HG03354 (cell line): Measurements from ENCODE around the gene SLC45A2.

Experiments used
- ATAC-seq: cut with Tn5 transposase; IDR thresholded peaks from one replicate; pipeline ENCODE4 v1.9.1; 2021; ENCODE audit warnings: mild to moderate bottlenecking; ENCODE audit not compliant: unreplicated experiment, poor library complexity, severe bottlenecking

The SLC45A2 gene

GRCh38 chr5:34008802-34009201 lies 24.3 kb upstream of the SLC45A2 start:
- no peak for ATAC-seq

DNA sequence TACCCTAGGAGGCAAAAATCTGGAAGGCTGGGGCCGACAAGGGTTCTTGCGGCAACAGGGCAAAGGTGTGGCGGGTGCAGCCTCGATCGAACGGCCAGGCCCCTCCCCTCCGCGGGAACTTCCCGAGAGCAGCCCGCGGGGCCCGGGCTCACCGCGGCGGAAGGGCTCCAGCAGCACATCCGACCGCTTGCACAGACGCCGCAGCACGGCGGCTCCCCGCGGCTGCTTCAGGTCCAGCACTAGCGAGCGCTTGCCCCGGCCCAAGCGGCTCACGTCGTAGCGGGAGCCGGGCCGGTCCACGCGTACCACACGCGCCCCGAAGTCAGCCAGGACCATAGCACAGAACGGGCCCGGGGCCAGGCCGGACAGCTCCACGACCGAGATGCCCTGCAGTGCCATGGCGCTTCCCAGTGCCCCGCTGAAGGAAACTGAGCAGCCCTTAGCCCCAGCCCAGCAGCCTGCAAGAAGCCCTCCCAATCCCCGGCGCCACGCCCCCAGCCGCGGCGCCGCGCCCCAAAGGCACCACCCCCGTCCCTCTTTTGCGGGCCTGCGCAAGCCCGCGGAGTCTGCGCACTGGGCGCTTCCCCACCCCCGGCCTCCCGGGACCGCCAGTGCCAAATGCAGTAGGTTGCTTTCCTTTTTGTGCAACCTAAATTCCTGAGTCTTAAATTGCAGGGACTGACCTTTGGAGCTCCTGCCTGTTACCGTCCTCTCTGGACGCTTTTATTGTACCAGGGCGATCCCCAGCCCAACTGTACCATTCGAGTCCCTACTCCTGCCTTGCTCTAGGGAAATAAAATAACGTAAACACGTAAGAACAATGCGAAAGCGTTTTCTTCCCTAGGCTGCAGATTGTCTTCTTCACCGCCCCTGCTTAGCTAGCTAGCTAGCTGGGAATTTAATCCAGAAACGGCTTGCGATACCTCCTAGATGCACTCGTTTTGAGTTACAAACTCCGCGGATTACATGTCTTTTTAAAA lies 23.4 kb upstream of the SLC45A2 start, which contains the start of gene AMACR:
TSS of gene AMACR (minus strand) at position 430 of the 980 bp plus-strand sequence. CDS start at position 399, 31 bp downstream.
- peak; percentile 90 for ATAC-seq

- no peak for ATAC-seq
These were observed 22.7 kb upstream of the SLC45A2 start for GRCh38 chr5:34007201-34007620.

DNA sequence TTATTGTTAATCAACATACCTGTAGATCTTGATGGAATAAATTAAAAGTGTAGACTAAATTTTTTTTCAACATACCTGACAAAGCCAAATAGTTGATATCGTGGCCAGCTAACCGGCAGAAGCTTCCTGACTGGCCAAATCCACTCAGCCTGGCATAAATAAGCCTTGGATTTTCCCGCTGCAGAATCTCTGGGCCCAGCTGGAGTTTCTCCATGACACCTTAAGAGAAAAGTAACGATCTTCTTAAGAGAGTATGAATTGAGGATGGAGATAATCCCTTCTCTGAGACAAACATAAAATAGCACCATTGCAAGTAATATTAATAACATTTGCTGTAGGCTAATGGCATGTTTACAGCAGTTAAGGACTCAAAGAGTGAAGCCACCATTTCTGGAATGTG lies 21.2 kb upstream of the SLC45A2 start:
- no peak for ATAC-seq

DNA sequence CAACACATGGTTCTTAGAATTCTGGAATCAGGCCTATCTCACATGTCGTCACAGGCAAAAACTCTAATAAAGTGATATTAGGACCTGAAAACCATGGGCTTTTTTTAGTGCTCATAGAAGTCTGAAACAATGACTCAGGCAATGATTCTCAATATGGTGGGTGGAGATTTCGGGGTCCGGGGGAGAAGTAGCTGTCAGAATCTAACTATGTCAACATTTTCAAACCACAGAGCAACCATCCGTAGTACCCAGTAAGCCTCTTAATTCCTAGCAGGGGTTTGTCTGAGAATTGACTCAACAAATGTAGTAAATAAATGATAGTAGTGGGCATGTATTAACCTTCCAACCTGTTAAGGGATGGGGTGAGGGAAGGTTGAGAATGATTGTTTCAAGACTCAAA lies 20.7 kb upstream of the SLC45A2 start:
- ATAC-seq, result no peak

- no peak for ATAC-seq
These were observed 19.4 kb upstream of the SLC45A2 start for GRCh38 chr5:34003941-34004340.

- no peak for ATAC-seq
These were observed 18.3 kb upstream of the SLC45A2 start for GRCh38 chr5:34002629-34003328.

- no peak for ATAC-seq
These were observed 16.8 kb upstream of the SLC45A2 start for GRCh38 chr5:34001241-34001841.

DNA sequence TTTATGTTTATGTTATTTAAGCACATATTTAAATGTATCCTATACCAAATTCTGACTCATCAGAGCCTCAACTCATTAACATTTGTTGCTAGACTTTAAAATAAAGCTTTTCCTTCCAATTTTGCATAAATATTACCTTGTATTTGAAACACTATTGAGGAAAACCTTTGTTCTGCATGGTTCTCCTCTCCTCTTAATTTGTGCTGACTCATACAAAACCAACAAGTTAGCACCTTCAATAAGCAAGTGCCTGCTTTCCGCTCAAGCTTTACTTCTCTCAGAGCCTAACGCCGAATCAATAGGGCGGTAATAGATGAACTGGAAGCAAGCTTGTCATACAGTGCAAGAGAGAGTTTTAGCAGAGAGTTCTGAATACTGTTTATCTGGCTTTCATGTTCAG lies 15.5 kb upstream of the SLC45A2 start:
- ATAC-seq, result no peak

DNA sequence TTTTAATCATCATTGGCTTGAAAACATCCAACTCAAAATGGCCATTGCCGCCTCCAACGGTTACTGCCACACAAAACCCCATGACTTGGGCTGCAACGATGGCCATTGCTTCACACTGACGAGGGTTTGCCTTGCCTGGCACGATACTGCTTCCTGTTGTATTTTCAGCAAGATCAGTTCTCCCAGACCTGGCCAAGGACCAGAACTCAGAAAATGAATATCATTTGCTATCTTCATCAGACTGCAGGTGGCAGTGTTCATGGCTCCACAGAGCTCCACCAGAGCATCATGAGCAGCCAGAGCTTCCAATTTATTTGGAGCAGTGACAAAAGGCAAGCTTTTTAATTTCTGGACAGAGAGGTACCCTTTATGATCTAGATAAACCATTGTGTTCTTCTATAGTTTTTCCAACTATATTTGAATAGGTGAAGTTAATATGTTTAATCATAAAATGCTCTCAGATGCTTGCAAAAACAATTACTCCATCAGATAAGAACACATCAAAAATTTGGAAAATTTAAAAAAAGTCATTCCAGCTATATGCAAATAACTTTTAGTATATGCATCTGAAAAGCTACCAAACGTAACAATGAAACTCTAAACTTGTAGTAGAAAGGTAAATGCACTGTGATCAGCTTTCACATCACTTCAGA lies 13.0 kb upstream of the SLC45A2 start:
- peak; percentile 82 for ATAC-seq

DNA sequence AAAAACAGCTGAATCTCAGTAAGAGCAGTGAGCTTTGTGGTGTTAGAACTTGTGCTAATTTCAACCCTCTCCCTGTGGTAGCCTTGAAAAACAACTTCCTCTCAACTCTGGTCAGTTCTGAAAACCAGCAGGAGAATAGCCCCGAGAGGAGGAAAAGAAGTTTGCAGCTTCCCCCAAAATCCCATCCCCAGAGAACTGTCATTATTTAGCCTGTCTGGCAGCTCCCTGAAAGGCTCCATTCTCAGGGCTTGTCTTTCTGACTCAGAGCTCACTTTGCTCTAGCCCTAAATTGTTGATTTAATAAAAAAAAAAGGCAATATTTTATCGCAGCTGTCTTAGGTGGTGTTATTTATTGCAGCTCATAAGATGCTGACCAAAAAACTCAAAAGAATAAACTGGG lies 11.4 kb upstream of the SLC45A2 start:
- ATAC-seq, result no peak

- ATAC-seq, result no peak
These were observed 10.4 kb upstream of the SLC45A2 start for GRCh38 chr5:33994845-33995244.

GRCh38 chr5:33992864-33993263 lies 8.4 kb upstream of the SLC45A2 start:
- no peak for ATAC-seq

DNA sequence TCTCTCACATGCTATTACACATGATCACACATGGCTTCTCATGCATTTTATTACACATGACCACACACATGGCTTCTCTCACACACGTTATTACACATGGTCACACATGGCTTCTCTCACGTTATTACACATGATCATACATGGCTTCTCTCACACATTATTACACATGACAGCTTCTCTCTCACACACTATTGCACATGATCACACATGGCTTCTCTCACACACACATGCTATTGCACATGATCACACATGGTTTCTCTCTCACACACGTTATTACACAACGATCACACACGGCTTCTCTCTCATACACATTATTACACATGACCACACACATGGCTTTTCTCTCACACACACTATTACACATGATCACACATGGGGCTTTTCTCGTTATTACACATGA lies 954 bp upstream of the SLC45A2 start:
- no peak for ATAC-seq

GRCh38 chr5:33984178-33984577 lies 315 bp downstream of the SLC45A2 start:
- ATAC-seq, result no peak

GRCh38 chr5:33981408-33982162 lies 2.9 kb downstream of the SLC45A2 start:
- no peak for ATAC-seq

- ATAC-seq, result no peak
These were observed 4.5 kb downstream of the SLC45A2 start for GRCh38 chr5:33980030-33980429.

DNA sequence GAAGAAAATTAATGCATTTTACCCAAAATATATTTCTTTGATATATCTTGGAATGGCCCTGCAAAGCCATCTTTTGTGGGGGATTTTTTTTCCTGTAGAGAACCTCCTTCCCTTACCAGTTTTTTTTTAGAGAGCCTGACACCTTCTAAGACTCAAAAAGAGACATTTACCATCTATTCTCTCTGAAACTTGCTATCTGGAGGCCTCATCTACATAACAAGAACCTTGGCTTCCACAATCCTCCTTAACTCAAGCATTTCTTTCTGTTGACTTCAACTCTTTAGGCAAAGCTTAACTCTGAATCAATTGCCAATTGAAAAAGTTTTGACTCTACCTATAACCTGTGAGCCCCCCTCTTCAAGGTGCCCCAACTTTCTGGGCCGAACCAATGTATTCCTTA lies 6.2 kb downstream of the SLC45A2 start:
- ATAC-seq, result no peak

DNA sequence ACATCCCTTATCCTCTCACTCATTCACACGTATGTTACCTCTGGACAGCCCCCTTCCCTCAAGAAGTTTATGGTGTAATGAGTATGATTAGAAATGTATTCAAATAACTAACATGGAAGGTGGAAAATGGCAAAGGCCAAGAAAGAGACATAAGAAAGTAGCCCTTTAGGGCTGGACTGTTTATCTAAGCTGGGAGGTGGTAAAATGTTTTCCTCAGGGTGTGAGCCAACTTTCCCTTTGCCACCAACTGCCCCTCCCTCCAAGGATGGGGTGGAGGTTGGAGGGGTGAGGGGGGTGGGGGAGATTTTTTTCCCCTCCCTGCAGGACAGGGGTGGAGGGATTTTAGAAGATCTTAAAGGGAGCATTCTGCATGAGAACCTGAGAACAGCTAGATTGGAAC lies 8.2 kb downstream of the SLC45A2 start:
- ATAC-seq, result no peak
